Esophagus squamous epithelium (tissue), 5 donors: Measurements from ENCODE around the gene TBC1D2. TPM values are rescaled to one million over a fixed set of nuclear protein-coding genes. Genes with fewer than 3 reads are reported as not detected.

Source experiments
- DNase-seq: peaks from one replicate; lab custom pipeline; 2025; lab: John Stamatoyannopoulos, UW
- H3K27ac ChIP-seq, 4 donors: fragments of 200-600 bp; sonication (generic); one replicate each; pipeline ENCODE4 v1.5.1; 2016 to 2019; ENCODE audit warnings: mild to moderate bottlenecking in 1 of 4
- H3K27me3 ChIP-seq, 4 donors: fragments of 200-600 bp; sonication (generic); 1 replicate in 3 of 4; 2 replicates in 1 of 4; pipeline versions ENCODE4 v1.5.1 to v1.6.0; 2017 to 2021; ENCODE audit warnings: antibody characterized with exemption in 1 of 4
- H3K36me3 ChIP-seq, 3 donors: fragments of 200-600 bp; sonication (generic); one replicate each; pipeline ENCODE4 v1.5.1; 2016 to 2019
- H3K4me1 ChIP-seq, 3 donors: fragments of 200-600 bp; sonication (generic); one replicate each; pipeline ENCODE4 v1.5.1; 2017 to 2019
- H3K4me3 ChIP-seq, 4 donors: fragments of 200-600 bp; sonication (generic); 1 replicate in 3 of 4; 2 replicates in 1 of 4; pipeline ENCODE4 v1.5.1; 2016 to 2019; ENCODE audit warnings: mild to moderate bottlenecking in 2 of 4, moderate library complexity in 1 of 4
- H3K9me3 ChIP-seq, 3 donors: fragments of 200-600 bp; sonication (generic); one replicate each; pipeline ENCODE4 v1.5.1; 2016 to 2019
- CTCF ChIP-seq, 6 experiments: fragments of 450-650 bp in 4 of 6; fragments of 200-600 bp in 2 of 6; sonication (generic) in 2 of 6; IDR thresholded peaks; one replicate each; pipeline ENCODE4 v1.5.1; 2016 to 2019; ENCODE audit warnings: antibody characterized with exemption in 6 of 6, mild to moderate bottlenecking in 4 of 6, moderate library complexity in 4 of 6
- POLR2A ChIP-seq, 4 donors: fragments of 450-650 bp; IDR thresholded peaks; one replicate each; pipeline ENCODE4 v1.6.1; 2017; ENCODE audit warnings: antibody characterized with exemption in 4 of 4, mild to moderate bottlenecking in 4 of 4, moderate library complexity in 3 of 4
- WGBS, 2 donors: methylation state at CpG; one replicate each; pipeline ENCODE4 v1.1.5; 2018; 5-methylcytosine and 5-hydroxymethylcytosine counted together
- intact Hi-C: fragments of 100-400 bp; cut with DNase I; formaldehyde crosslinking; loops from one replicate; pipeline ENCODE4 v1.15.0; 2022
- total RNA-seq, 4 donors: library from RNA; depleted of rRNA; stranded (reverse); fragments of >200 nt; gene quantifications; one replicate each; pipeline ENCODE4 v1.1.0, GENCODE V29; 2016
- donor health status: DM: yes; HTN: yes; CAD: no.

Gene TBC1D2
- 10 to 100 TPM; 39.3 to 52.9 (median 49.0) TPM for total RNA-seq

GRCh38 chr9:98255578-98256296 lies at the start of gene TBC1D2:
Gene TBC1D2, minus strand, starts transcription at chr9:98255649. Its CDS starts 108 bp downstream, at chr9:98255541.
- no peaks in the 10 kb centered on the region for H3K27me3 ChIP-seq
- H3K4me3 ChIP-seq, result peak within 1 kb of the TSS; percentile 78 to 96 (median 88)
- H3K9me3 ChIP-seq, result no peaks in the 10 kb centered on the region
- peak within 1 kb of the TSS; percentile 95 to 99 (median 98) for H3K27ac ChIP-seq
- 0% methylated on average over 14 to 53 of the region's 64 CpGs for WGBS, 2 donors
- TF ChIP-seq CTCF (IDR thresholded peaks at IDR 0.05) (peak in 2 of 6 experiments; percentile 9 to 23), POLR2A (IDR thresholded peaks at IDR 0.05) (peak in 2 of 4 donors; percentile 68 to 71)
- peak; percentile 81 for DNase-seq
- peaks cover 32 to 57% (median 47%) of the 10 kb centered on the region in 3 donors for H3K4me1 ChIP-seq
- peaks cover 0 to 3% (median 0%) of the 10 kb centered on the region in 3 donors for H3K36me3 ChIP-seq
- intact Hi-C loops, result no loop called here

- Histone ChIP-seq H3K27me3 (peaks cover 0 to 3% (median 0%) of the 10 kb centered on the region in 4 donors), H3K36me3 (no peaks in the 10 kb centered on the region), H3K4me3 (no peak overlapping the region), H3K4me1 (no peaks in the 10 kb centered on the region), H3K27ac (no peak overlapping the region), H3K9me3 (no peaks in the 10 kb centered on the region)
- intact Hi-C loops, result no loop called here
- DNase-seq, result no peak
- WGBS, 2 donors, result 81 to 87% methylated on average over 2 to 3 of the region's 4 CpGs
- TF ChIP-seq POLR2A (IDR thresholded peaks at IDR 0.05), result no peak
- TF ChIP-seq CTCF (IDR thresholded peaks at IDR 0.05), result no peak
Observed at GRCh38 chr9:98304381-98304780, 48.9 kb upstream of the TBC1D2 start.

- intact Hi-C loops, result no loop called here
Observed at GRCh38 chr9:98303633-98304125, 48.2 kb upstream of the TBC1D2 start.

GRCh38 chr9:98302938-98303632 lies 47.6 kb upstream of the TBC1D2 start:
- Histone ChIP-seq H3K4me3 (no peak overlapping the region), H3K27ac (no peak overlapping the region), H3K36me3 (no peaks in the 10 kb centered on the region), H3K4me1 (no peaks in the 10 kb centered on the region), H3K9me3 (no peaks in the 10 kb centered on the region), H3K27me3 (peaks cover 0 to 3% (median 0%) of the 10 kb centered on the region in 4 donors)
- DNase-seq, result no peak
- TF ChIP-seq POLR2A (IDR thresholded peaks at IDR 0.05), result no peak
- no peak for TF ChIP-seq CTCF (IDR thresholded peaks at IDR 0.05)
- intact Hi-C loops, result no loop called here
- WGBS, 2 donors, result 76 to 90% methylated on average over 8 of the region's 13 CpGs

More at GRCh38 chr9:98303633-98304125, 48.2 kb upstream of the TBC1D2 start:
- 79 to 85% methylated on average over 5 of the region's 8 CpGs for WGBS, 2 donors
- H3K27ac ChIP-seq, result no peak overlapping the region
- no peak overlapping the region for H3K4me3 ChIP-seq
- no peaks in the 10 kb centered on the region for H3K36me3 ChIP-seq
- DNase-seq, result no peak
- H3K27me3 ChIP-seq, result peaks cover 0 to 3% (median 0%) of the 10 kb centered on the region in 4 donors
- H3K4me1 ChIP-seq, result no peaks in the 10 kb centered on the region
- TF ChIP-seq POLR2A (IDR thresholded peaks at IDR 0.05), result no peak
- TF ChIP-seq CTCF (IDR thresholded peaks at IDR 0.05), result no peak
- H3K9me3 ChIP-seq, result no peaks in the 10 kb centered on the region

- no peaks in the 10 kb centered on the region for H3K36me3 ChIP-seq
- no peaks in the 10 kb centered on the region for H3K9me3 ChIP-seq
- WGBS, 2 donors, result 64 to 81% methylated on average over 5 of the region's 5 CpGs
- no peaks in the 10 kb centered on the region for H3K4me1 ChIP-seq
- intact Hi-C loops, result no loop called here
- H3K27ac ChIP-seq, result no peak overlapping the region
- no peak overlapping the region for H3K4me3 ChIP-seq
- no peak for DNase-seq
- peaks cover 0 to 3% (median 0%) of the 10 kb centered on the region in 4 donors for H3K27me3 ChIP-seq
- TF ChIP-seq CTCF (IDR thresholded peaks at IDR 0.05) (no peak), POLR2A (IDR thresholded peaks at IDR 0.05) (no peak)
Observed at GRCh38 chr9:98302150-98302549, 46.7 kb upstream of the TBC1D2 start.
